HG03439 (cell line): ENCODE data around the gene ERC2.
"Not testable (repeated sequence)": the region's sequence is repeated elsewhere in the genome, so short reads cannot be mapped to it uniquely, and the experiment has no call there.

Source experiments
- ATAC-seq: cut with Tn5 transposase; IDR thresholded peaks from one replicate; pipeline ENCODE4 v1.9.1; 2021; ENCODE audit warnings: mild to moderate bottlenecking, moderate library complexity; ENCODE audit not compliant: unreplicated experiment

ERC2 gene

DNA sequence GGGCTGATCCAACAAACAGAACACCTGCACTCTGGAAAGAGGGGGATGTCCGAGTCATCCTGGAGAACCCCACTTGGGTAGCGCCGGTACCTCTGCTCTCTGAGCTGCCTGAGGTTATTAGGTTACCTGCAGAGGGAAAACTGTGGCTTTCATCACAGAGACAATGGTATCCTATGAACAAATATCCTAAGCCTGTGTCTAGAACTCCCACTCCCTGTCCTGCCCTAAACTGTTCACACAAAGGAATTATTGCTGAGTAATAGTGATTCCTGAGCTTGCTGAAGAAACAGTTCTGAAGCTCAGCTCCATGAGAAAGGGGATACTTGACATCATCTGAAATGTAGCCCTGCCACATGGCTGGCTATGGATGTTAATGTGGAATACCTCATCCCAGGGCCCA lies 949.2 kb downstream of the ERC2 start:
- no peak for ATAC-seq

DNA sequence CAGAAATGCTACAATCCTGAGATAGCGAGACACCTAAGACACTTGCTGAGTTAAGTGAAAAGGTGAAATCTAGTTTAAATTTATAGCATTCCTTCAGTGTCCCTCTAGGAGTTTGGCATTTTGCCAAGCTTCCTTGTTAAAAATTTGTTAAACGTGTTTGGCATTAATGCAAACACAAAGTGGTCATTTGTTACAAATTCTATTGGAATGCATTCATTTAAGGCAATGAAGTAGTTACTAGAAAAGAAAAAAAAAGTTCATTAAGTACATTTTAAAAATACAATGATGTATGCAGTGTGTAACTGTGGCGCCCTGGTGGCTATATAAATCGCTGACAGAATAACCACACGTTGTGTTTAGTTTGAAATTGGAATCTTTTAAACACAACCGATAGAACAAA lies 949.8 kb downstream of the ERC2 start:
- no peak for ATAC-seq

DNA sequence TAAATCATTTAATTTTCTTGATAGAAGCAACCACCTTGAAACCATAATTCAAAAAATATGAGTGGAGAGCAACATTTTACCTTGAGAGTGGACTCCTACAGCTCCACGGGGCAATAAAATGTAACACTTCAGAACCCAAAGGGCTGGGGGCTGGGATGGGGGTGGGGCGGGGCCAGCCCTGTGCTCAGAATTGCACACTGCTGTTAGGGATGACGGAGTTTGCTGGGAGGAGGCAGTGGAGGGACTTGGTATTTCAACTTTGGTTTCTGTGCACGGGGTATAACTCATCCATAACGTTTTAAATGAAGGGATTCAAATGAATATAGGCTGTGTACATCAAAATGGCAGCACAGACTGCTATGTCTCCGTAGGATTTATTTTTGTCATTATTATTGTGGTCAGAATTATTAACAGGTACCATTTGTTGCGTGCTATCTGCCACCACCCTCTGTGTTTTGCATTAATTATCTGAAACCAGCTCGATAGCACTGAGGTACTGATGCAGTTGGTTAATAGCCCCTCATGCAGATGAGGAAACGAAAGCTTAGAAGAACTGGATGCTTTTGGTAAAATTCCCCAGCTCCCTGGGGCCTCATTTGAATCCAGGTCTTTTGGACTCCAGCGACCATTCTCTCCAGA lies 951.8 kb downstream of the ERC2 start:
- no peak for ATAC-seq

DNA sequence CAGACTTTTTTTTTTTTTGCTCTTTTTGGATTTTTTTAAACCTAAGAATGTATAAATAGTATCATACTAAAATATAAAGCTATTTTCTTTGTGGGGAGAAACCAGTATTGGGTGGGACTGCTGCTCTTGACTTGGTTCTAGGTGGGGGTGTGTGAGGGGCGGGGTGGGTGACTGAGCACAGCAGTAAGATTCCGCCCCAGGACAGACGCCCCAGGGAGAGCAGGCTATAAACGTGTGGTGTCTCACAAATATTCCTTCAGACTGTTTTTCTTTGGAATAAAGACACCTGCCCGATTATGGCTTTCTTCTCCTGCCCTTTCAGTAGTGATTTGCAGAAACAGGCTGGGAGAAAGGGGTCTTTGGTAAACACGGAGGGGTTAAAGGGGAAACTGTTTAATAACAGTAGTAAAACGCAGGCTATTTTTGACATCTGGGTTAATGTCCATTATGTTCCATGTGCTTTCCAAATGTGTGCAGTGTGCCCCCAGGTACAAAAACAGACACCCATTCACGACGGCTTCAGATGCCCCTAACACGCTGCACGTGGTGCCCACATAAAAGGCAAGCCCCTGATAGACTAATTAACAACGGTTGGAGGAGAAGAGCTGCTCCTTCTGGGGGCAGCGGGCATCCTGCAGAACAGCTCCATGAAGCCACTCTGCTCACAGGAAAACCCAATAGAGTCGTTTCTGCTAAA lies 952.6 kb downstream of the ERC2 start:
- no peak for ATAC-seq

DNA sequence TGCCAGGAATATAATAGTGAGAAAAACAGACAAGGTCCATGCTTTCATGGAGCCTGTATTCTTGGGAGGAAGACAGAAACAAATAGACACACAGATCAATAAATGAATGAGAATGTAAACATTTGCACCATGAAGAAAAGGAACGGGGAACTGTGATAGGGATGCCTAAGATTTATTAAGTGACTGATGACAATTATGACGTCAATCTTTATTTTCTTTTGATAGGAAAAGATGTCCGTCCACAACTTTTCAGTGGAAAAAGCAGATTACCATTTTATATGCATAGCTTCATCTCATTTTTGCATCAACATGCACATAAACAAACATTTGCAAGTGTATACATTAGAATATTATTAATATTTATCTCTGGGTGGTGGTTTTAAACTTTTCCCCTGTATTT lies 953.3 kb downstream of the ERC2 start:
- no peak for ATAC-seq

DNA sequence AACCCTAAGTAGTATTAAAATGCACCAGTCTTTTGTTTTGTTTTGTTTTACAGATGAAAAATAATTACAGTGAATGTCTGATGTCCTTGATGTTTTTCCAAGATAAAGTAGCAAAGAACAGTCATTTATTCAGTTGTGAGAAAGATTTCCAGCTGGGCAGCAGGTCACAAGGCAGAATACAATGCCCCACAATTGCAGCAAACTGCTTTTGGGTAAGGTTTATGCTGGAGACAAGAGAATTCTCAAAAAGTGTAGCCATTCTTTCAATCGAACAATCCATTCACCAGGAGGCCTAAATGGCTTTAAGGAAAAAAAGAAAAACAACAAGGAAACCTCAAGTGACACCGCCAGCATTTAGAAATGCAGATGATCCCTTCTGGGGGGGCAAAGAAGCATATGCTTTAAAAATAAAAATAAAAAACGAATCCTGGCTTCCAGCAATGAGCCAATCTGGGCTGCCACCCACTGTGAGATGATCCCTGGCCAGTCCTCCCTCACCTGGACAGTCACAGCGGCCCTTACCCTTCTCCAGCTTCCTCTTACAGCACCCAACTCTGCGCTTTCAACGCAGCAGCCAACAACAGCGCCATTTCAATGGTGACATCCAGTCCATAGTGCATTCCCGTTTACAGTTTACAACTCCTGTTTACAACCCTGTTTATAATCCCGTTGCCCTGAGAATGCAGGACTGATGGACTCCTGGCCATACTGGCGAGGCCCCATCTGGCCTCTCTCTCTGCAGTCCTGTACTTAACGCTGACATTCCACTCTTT lies 955.5 kb downstream of the ERC2 start:
- ATAC-seq, result no peak

DNA sequence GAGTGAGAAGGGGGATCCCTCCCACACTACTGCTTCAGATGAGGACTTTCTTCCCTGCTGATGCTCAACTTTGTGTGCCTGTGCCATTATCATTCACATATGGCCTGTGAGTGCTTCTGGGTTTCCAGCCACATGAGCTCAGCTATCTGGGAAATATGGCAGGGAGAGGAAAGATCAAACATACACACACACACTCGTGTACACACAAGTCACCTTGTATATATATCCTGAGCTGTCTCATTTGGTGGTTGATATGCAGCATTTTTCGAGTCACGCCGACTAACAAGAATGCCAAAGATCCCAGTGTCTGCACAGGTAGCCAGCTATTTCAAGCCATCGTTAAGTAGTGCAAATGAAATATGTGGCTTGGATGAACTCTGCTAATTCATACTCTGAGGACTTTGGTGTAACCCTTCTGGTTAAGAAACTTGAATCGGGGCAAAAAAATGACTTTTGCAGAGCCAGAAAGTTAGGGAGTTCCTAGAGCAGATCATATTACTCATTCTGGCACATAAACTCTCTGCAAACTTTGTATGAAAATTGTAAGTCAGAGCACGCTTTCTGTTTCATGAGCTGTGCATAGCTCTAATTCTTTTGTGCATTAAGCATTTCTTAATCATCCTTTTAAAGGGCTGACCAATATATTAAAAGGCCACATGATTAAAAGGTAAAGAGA lies 956.2 kb downstream of the ERC2 start:
- ATAC-seq, result no peak

DNA sequence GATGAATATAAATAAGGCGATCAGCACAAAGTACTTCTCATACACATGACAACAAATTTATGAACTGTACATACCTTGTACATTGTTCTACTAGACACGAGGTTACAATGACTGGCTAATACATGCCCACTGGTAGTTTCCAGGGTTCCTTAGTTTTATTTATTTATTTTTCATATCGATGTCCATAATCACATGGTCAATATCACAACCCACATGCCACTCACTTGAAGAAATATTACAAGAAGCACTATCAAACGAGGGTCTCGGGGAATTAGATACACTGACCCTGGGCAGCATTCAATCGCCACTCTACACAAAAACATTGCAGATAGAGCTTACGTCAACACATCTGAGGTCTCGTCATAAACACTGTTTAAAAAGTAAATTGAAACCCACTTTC lies 959.9 kb downstream of the ERC2 start:
- no peak for ATAC-seq

DNA sequence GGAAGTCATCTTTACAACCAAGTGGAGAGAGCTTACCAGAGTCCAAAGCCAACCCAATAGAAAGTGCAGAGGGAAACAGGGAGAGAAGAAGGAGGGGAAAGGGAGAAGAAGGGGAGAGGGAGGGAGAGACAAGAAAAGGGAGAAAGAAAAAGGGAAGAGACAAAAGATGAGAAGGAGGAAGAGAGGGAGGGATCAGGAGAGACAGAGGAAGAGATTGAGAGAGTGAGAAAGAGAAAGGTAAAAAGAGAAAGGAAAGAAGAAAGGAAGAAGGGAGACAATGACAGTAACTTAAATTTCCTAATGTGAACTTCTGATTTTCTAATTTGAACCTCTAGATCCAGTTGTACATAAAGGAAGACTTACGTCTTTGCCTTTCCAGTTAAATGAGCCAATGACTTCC lies 960.5 kb downstream of the ERC2 start:
- ATAC-seq, result no peak

DNA sequence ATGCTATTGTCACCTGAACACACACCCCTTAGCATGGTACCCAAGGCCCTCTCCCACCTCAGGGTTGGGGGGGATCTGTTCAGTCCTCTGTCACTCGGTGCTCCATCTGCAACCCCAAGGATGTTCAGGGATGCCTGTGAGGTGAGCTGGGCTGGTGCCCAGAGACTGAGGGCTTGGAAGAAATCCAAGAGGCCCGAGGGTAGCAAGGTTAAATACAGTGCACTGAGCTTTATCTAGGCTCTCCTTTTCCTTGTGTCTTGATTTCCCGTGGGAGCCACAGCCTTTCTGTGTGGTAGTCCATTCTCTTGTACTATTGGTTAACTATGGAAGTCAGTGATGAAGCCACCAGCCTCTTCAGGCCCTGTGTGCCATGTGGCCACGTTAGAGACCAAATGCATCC lies 962.5 kb downstream of the ERC2 start:
- no peak for ATAC-seq

DNA sequence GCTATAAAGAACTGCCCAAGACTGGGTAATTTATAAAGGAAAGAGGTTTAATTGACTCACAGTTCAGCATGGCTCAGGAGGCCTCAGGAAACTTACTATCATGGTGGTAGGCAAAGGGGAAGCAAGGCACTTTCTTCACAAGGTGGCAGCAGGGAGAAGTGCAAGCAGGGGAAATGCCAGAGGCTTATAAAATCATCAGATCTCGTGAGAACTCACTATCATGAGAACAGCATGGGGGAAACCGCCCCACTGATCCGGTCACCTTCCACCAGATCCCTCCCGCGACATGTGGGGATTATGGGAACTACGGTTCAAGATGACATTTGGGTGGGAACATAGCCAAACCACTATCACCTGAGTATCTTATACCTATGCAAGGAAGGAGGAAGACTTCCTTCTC lies 963.2 kb downstream of the ERC2 start:
- not testable (repeated sequence) for ATAC-seq

DNA sequence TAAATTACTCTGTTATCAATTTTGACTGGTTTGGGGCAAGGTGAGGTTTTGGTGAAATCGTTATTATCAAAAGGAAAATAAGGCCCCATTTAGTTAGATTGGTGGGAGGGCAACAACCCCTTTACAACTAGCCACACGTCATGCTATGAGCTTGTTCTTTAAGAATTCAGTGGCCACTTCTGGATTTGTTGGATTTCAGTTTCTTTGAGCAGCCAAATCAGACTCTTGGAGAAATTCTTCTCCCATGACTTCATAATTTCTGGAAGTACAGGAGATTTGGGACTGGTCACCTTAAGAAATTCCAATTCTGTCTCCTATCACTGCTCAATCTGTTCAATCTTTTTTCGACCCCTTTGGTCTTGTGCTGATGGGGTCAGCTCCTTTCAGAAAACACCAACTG lies 966.4 kb downstream of the ERC2 start:
- ATAC-seq, result no peak

DNA sequence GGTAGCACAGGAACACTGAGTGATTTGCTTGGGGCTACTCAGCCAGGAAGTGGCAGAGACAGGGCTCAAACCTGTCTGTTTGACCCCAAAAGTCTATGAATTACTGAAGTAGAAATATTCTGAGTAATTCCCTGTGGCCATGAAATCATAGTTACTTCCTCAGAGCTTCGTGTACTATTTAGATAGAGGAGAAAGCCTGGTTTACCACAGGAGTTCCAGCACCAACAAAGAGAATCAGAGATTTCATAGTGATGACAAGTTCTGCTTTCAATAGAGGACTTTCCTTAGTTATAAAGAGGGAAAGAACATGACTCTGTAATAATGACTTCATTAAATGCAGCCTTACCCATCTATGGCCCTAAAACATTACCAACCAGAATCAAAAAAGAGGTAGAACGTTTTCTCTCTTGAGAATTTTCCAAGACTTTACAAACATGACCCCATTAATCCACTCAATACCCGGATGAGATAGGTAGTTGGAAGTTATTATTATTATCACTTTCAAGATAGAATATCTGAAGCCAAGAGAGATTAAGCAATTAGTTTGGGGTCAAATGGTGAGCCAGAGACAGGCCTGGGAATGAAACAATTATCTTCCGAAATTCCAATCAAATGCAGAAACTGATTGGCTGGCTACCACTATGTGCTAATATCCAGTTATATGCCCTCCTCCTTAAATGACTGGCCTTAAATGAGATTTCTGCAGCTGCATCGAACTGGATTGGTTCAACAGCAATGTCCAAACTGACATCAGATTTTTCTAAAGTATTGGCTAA lies 967.5 kb downstream of the ERC2 start:
- no peak for ATAC-seq

DNA sequence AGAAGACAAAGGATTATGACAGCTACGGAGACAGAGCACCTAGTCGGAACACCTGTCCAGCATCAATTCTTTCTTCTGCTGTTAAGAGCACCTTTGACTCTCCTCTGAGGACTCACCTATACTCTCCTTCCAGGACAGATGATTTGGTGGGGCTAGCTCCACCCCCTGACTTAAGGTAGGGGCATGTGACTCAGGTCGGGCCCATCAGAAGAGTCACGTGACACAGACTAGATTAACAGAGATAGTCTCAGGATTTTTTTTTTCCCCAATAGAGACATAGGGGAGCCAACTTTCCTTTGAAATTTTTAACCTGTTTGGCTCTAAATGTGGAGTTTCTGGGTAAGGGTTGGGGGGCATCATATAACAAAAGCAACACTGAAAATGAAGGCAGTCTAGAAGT lies 969.7 kb downstream of the ERC2 start:
- no peak for ATAC-seq

DNA sequence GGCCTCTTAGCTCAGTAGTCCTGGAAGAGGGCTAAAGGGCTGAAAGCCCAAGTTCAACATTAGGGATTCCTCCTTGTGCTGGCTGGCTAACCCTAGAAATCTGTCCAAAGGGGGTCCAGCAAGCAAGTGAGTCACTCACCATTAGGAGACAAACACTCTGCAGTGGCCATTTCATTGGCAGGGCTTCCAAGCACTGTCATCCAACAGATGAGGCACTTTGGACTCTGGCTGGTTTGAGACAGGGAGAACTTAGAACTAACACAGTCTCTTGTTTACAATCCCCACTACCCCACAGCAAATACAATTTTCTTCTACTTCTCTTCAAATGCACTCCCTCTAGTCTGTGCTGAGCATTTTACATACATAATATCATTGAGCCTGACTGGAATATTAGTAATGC lies 971.0 kb downstream of the ERC2 start:
- no peak for ATAC-seq

DNA sequence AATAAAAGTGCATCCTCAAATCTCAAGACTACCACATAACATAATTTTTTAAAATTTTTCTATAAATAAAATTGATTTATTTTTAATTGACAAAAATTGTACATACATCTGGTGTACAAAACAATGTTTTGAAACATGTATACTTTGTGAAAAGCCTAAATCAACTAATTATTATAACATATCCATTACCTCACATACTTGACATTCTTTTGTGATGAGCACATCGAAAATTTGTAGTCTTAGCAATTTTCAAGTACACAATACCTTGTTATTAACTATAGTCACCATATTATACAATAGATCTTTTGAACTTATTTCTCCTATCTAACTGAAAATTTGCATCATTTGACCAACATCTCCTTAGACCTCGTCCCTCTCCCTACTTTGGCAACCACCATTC lies 973.3 kb downstream of the ERC2 start:
- no peak for ATAC-seq

DNA sequence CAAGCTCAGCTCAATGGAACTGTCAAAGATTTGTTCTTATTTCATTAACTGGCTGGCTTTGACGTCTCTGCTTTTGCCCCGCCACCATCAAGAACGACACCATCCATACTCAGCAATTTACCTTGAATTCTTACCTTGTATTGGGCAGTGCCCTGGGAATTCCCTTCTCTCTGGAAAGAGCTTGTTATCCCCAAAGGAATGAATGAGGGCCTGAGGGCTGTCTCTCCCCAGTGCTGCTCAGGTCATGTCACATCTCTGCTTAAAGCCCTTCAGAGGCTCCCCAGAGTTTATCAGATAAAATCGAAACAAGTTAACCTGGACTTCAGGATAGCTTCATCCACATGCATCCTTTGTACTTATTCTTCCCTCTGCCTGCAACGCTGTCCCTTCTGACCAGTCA lies 975.3 kb downstream of the ERC2 start:
- no peak for ATAC-seq

DNA sequence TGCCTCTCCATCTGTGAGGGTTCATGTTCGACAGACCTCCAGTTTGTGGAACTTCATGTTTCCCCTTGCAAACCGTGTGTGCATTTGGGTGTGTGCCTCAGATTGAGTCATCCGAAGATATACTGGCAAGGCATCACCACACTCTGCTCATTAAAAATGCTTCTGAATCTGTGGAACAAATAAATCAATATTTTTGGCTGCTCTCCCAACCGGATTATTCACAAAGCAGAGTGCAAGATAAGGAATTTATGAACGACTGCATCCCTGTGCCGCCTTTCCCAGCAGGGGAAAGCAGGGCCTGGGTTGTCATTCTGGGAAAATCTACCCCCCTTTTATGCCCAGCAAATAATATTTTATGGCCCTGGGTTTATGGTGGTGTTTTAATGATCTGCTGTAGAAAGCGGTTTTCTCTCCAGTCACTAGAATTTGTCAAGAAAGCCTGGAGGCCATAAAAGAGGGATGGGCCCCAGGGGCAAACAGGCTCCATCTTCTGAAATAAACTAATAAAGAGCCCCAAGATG lies 976.9 kb downstream of the ERC2 start:
- ATAC-seq, result no peak

DNA sequence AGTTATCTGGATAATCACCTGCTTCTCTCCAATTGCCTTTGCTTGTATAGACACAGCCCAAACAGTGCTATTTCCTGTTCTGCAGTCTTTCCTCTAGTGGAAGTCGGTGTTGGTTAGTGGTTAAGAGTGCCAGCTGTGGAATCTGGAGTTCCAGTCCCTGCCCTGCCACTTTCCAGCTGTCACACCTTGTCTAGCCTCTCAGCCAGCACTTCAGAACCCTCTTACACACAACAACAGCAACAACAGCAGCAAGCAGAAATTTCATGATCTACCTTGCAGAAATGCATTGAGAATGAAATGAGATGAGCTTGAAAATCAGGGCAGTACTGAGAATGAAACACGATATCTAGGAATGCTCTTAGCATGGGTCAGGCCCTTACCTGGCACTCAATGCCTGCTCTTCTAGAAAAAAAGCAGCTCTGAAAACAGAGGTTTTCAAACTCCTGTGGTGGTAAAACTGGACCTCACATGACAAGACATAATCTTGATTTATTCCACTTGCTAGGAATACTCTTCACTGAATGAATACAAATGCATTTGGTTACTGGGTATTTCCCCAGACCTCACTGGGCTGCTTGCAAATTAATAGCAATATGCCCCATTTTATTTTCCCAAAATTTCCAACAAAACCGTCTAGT lies 977.9 kb downstream of the ERC2 start:
- no peak for ATAC-seq

DNA sequence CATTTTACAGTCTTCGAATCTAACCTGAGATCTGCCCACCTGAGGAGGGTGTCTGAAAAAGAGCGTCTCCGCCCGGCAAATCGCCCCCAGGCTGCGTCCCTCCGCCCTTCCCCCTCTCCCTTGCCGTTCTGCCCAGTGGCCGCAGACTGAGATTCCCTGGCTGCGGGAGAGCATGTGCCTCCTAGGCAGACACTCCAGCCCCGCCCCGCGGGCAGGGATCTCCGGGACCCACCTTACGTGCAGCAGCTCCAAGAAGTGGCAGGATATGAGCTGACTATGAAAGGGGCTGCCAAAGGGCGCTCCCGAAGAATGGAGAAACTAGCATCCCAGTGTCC lies 978.5 kb downstream of the ERC2 start:
- ATAC-seq, result no peak
